Lower leg skin (tissue), 3 donors: ENCODE measurements around the gene RUVBL2.
"Not testable (repeated sequence)": the region's sequence is repeated elsewhere in the genome, so short reads cannot be mapped to it uniquely, and the experiment has no call there.

Experiments used
- POLR2A ChIP-seq, 2 donors: fragments of 450-650 bp; IDR thresholded peaks; one replicate each; pipeline ENCODE4 v1.6.1; 2016 to 2017; ENCODE audit warnings: antibody characterized with exemption in 2 of 2, mild to moderate bottlenecking in 1 of 2, moderate library complexity in 1 of 2
- TF ChIP-seq, protein P1 (sequence below), 3 donors: fragments of 450-650 bp; IDR thresholded peaks; one replicate each; pipeline ENCODE4 v1.5.1; 2016; ENCODE audit warnings: antibody characterized with exemption in 3 of 3, mild to moderate bottlenecking in 3 of 3, moderate library complexity in 2 of 3

DNA sequence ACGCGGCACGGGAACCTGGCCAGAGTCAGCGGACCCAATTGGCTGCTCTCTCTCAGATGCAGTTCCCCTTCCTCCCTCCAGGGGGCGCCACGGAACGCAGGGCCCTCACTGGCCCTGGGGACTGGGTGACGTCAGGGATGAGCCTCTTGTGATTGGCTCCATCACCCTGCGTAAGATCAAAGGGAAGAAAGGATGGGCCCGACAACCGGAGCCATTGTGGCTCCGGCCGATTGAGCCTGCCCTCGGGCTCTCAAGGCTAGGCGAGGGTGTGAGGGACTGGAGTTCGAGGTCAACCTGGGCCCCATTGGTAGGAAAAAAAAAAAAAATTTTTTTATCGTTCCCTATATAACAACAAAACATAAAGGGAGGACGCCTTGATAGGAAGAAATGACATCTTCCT is 43.1 kb downstream of the RUVBL2 start, which contains the start of gene CGB1:
- TF ChIP-seq, protein P1, sequence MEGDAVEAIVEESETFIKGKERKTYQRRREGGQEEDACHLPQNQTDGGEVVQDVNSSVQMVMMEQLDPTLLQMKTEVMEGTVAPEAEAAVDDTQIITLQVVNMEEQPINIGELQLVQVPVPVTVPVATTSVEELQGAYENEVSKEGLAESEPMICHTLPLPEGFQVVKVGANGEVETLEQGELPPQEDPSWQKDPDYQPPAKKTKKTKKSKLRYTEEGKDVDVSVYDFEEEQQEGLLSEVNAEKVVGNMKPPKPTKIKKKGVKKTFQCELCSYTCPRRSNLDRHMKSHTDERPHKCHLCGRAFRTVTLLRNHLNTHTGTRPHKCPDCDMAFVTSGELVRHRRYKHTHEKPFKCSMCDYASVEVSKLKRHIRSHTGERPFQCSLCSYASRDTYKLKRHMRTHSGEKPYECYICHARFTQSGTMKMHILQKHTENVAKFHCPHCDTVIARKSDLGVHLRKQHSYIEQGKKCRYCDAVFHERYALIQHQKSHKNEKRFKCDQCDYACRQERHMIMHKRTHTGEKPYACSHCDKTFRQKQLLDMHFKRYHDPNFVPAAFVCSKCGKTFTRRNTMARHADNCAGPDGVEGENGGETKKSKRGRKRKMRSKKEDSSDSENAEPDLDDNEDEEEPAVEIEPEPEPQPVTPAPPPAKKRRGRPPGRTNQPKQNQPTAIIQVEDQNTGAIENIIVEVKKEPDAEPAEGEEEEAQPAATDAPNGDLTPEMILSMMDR (IDR thresholded peaks at IDR 0.05), result not testable (repeated sequence)
- TF ChIP-seq POLR2A (IDR thresholded peaks at IDR 0.05), result not testable (repeated sequence)
